Mammary epithelial cell (primary cell): ENCODE results near the gene SLC7A6OS.

ENCODE experiments used
- EZH2 ChIP-seq: IDR thresholded peaks from 2 replicates; pipeline ENCODE4 v1.6.1; 2012; ENCODE audit warnings: low read length, inconsistent platforms, borderline replicate concordance
- TF ChIP-seq, protein P1 (sequence below), 2 donors: IDR thresholded peaks in 1 of 2; conservative IDR thresholded peaks in 1 of 2; 2 replicates each; pipeline ENCODE4 v1.5.1; 2011 to 2012; ENCODE audit warnings: inconsistent platforms in 2 of 2, low read length in 2 of 2, mild to moderate bottlenecking in 2 of 2, control low read depth in 1 of 2, low read depth in 1 of 2; ENCODE audit not compliant: insufficient read depth in 1 of 2; ENCODE audit errors: extremely low read depth in 1 of 2

DNA sequence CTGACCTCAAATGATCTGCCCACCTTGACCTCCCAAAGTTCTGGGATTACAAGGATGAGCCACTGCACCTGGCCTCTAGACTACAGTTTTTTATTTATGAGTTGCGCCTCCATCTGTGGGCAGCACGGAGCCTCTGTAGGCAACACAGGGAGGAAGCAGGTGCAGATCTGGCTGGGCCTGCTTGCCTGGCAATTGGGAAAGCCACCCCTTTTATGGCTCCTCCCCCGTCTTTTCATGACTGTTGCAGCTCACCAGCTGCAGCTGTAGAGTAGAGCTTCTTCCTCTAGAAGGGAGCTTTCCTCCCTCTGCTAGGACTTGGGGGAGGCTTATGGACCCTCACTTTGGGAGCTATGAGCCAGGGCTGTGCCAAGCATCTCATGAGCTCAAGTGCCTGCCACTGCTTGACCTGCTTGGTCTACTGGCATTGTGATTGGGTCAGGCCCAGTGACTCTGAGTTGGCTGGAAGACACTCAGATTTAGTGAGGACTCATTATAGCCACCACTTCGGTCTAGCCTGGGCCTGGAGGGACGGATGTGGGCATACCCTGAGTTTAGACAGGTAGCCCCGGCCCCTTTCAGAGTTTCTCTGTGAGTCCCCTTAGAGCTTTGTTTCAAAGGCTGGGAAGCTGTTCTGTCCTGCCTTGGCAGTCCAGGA lies 53.4 kb downstream of the SLC7A6OS start:
- TF ChIP-seq, protein P1, sequence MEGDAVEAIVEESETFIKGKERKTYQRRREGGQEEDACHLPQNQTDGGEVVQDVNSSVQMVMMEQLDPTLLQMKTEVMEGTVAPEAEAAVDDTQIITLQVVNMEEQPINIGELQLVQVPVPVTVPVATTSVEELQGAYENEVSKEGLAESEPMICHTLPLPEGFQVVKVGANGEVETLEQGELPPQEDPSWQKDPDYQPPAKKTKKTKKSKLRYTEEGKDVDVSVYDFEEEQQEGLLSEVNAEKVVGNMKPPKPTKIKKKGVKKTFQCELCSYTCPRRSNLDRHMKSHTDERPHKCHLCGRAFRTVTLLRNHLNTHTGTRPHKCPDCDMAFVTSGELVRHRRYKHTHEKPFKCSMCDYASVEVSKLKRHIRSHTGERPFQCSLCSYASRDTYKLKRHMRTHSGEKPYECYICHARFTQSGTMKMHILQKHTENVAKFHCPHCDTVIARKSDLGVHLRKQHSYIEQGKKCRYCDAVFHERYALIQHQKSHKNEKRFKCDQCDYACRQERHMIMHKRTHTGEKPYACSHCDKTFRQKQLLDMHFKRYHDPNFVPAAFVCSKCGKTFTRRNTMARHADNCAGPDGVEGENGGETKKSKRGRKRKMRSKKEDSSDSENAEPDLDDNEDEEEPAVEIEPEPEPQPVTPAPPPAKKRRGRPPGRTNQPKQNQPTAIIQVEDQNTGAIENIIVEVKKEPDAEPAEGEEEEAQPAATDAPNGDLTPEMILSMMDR (conservative IDR thresholded peaks at IDR 0.05 in 1 of 2, IDR thresholded peaks at IDR 0.05 in 1 of 2; ENCODE audit: extremely low read depth in 1 of 2, insufficient read depth in 1 of 2, low read depth in 1 of 2, low read length in 2 of 2): no peak
- no peak for TF ChIP-seq EZH2
